Muscle layer of duodenum (tissue), 2 donors: ENCODE measurements around the gene PXMP4.

Experiments used
- H3K27ac ChIP-seq: one replicate; pipeline ENCODE4 v1.7.0; 2013; ENCODE audit warnings: mild to moderate bottlenecking, low read length
- H3K27me3 ChIP-seq: one replicate; pipeline ENCODE4 v1.7.0; 2013; ENCODE audit warnings: low read depth, mild to moderate bottlenecking, control low read depth, low read length
- H3K36me3 ChIP-seq, 2 donors: one replicate each; pipeline ENCODE4 v1.7.0; 2013; ENCODE audit warnings: low read length in 2 of 2, control low read depth in 1 of 2, mild to moderate bottlenecking in 1 of 2; ENCODE audit not compliant: insufficient read depth in 2 of 2, control insufficient read depth in 1 of 2
- H3K4me1 ChIP-seq, 2 donors: one replicate each; pipeline ENCODE4 v1.7.0; 2013; ENCODE audit warnings: low read length in 2 of 2, mild to moderate bottlenecking in 2 of 2, control low read depth in 1 of 2, moderate library complexity in 1 of 2; ENCODE audit not compliant: insufficient read depth in 2 of 2, control insufficient read depth in 1 of 2
- H3K4me3 ChIP-seq, 2 donors: one replicate each; pipeline ENCODE4 v1.7.0; 2013; ENCODE audit warnings: low read length in 2 of 2, low read depth in 1 of 2, mild to moderate bottlenecking in 1 of 2
- H3K9me3 ChIP-seq, 2 donors: one replicate each; pipeline ENCODE4 v1.7.0; 2013; ENCODE audit warnings: low read length in 2 of 2, control low read depth in 1 of 2, mild to moderate bottlenecking in 1 of 2; ENCODE audit not compliant: control insufficient read depth in 1 of 2
- donor health status: healthy.

Gene PXMP4

DNA sequence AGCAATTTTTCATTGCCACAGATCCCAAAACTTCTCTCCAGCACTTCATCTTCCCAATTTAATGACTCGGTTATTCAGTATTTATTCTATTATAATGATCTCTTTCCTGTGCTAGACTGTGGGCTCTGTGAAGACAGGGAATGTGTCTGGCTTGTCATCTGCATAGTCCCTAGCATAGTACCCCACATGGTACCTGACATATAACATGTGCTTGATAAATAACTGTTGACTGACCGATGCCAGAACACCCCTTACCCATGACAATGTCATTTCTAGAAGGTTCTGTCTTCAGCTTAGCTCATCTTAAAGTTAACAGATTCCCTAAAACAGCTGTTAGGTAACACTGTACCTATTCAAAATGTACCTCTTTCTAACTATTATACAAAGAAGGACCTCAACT lies 3.6 kb downstream of the PXMP4 start:
- H3K27ac ChIP-seq, result no peak overlapping the region
- no peaks in the 10 kb centered on the region for H3K9me3 ChIP-seq
- peaks cover 16 to 32% of the 10 kb centered on the region in 2 donors for H3K36me3 ChIP-seq
- H3K27me3 ChIP-seq, result no peaks in the 10 kb centered on the region
- H3K4me3 ChIP-seq, result no peak overlapping the region
- H3K4me1 ChIP-seq, result peaks cover 7 to 8% of the 10 kb centered on the region in 2 donors

DNA sequence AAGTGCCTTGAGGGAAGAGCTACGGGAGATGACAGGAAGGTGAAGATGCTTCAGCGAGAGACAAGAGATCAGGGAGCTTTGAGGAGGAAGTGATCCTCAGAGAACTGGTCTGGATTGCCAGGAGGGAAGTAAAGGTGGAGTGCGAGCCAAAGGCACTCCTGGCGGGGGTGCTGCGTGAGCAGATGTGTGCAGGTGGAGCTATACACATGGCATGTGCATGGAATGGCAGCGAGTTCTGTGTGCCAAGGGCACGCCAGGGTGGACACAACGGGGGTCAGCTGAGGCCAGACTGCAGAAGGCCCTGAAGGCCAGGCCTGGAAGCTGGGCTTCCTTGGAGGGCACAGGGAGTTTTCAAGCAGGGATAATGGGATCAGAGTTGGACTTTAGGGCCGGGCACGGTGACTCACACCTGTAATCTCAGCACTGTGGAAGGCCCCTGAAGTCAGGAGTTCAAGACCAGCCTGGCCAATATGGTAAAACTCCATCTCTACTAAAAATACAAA lies 6.2 kb downstream of the PXMP4 start:
- H3K4me3 ChIP-seq, result no peak overlapping the region
- peaks cover 27 to 44% of the 10 kb centered on the region in 2 donors for H3K36me3 ChIP-seq
- no peak overlapping the region for H3K27ac ChIP-seq
- no peaks in the 10 kb centered on the region for H3K9me3 ChIP-seq
- no peaks in the 10 kb centered on the region for H3K27me3 ChIP-seq
- H3K4me1 ChIP-seq, result no peaks in the 10 kb centered on the region

DNA sequence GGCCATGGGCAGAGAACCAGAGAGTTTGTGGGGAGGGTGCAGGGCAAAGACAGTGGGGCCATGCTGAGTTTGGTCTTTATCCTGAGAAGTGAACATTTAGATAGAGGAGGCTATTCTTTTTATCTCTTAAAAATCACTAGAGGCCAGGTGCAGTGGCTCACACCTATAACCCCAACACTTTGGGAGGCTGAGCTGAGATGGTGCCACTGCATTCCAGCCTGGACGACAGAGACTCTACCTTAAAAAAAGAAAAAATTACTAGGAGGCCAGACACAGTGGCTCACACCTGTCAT lies 8.7 kb downstream of the PXMP4 start:
- Histone ChIP-seq H3K27me3 (no peaks in the 10 kb centered on the region), H3K27ac (no peak overlapping the region), H3K36me3 (peaks cover 36 to 55% of the 10 kb centered on the region in 2 donors), H3K4me1 (no peaks in the 10 kb centered on the region), H3K4me3 (no peak overlapping the region), H3K9me3 (no peaks in the 10 kb centered on the region)

DNA sequence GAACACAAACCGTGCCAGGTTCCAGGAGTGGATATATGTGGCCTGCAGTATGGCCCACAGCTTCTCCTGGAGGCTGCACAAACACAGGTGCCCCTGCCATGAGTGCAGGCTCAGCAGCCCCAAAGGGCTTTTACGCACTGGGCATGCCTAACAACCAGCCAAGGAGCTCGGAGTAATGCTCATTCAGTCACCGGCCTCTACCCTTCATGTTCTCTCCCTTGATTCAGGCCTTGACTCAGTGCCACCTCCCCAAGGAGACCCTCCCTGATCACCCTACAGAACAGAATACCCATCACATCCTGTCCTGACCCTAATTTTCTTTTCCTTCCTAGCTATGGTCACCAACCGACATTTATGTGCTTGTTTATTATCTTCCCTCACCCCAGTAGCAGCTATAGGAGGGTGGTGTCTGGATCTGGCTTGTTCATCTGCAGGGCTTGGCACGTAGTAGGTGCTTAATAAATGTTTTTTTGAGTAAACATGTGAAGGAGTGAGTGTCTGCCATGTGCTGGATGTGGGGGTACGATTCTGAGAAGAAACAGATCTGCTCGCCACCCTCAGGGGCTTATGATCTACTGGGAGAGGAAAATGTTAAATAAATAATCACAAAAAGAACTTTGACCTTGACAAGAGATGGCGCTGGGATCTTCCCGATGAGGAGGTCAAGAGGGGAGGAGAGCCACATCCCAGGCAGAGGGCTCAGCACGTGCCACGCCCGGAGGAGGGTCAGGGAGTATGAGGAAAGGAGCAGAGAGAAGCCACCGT lies 9.2 kb downstream of the PXMP4 start:
- H3K9me3 ChIP-seq, result no peaks in the 10 kb centered on the region
- no peaks in the 10 kb centered on the region for H3K27me3 ChIP-seq
- H3K4me1 ChIP-seq, result no peaks in the 10 kb centered on the region
- no peak overlapping the region for H3K27ac ChIP-seq
- no peak overlapping the region for H3K4me3 ChIP-seq
- H3K36me3 ChIP-seq, result peaks cover 36 to 57% of the 10 kb centered on the region in 2 donors

DNA sequence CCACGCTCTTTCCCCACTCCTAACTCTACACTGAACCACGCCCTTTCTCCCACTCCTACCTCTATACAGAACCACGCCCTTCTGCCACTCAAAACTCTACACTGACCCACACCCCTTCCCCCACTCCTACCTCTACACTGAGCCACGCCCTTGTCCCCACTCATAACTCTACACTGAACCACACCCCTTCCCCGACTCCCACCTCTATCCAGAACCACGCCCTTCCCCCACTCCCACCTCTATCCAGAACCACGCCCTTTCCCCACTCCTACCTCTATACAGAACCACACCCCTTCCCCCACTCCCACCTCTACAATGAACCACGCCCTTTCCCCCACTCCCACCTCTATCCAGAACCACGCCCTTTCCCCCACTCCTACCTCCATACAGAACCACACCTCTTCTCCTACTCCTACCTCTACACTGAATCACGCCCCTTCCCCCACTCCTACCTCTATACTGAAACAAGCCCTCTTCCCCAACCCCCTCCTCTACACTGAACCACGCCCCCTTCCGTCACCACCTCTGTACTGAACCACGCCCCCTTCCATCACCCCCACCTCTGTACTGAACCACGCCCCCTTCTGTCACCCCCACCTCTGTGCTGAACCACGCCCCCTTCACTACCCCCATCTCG lies 10.1 kb downstream of the PXMP4 start:
- Histone ChIP-seq H3K27me3 (no peaks in the 10 kb centered on the region), H3K36me3 (peaks cover 36 to 57% of the 10 kb centered on the region in 2 donors), H3K9me3 (no peaks in the 10 kb centered on the region), H3K4me3 (no peak overlapping the region), H3K4me1 (no peaks in the 10 kb centered on the region), H3K27ac (no peak overlapping the region)

DNA sequence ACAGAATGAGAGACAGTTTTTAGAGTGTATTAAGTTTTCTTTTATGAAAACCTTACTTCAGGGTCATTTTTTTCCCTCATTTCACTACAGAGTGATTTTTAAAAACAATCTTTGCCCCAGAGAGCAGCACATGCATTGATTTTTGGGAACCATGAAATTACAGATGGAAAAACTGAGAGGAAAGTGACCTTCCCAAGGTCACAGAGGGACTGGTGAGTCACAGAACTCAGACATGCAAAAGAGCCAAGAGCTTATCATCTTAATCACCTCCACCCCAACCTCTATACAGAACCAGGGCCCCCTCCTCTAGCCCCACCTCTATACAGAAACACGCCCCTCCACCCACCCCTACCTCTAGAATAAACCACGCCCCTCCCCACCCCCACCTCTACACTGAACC lies 10.7 kb downstream of the PXMP4 start:
- Histone ChIP-seq H3K4me1 (no peaks in the 10 kb centered on the region), H3K27ac (no peak overlapping the region), H3K36me3 (peaks cover 33 to 53% of the 10 kb centered on the region in 2 donors), H3K9me3 (no peaks in the 10 kb centered on the region), H3K4me3 (no peak overlapping the region), H3K27me3 (no peaks in the 10 kb centered on the region)

DNA sequence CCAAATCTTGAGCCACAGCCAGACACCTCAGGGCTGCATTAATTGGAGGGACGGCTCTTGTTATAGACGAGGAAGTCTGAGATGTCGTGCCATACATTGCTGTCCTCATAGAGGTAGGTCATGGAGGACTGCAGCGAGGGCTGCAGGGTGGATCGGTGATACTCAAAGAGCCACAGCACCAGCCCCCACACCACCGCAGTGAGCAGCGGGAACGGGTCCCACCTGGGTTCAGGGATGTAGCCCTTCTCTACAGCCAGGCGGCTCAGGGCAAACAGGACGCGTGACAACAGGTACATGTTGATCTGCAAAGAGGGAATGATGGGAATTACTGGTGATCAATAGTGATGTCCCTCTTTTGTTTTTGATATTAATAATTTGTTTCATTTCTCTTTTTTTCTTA lies 12.4 kb downstream of the PXMP4 start:
- Histone ChIP-seq H3K27me3 (no peaks in the 10 kb centered on the region), H3K9me3 (no peaks in the 10 kb centered on the region), H3K4me3 (no peak overlapping the region), H3K27ac (no peak overlapping the region), H3K36me3 (peaks cover 26 to 36% of the 10 kb centered on the region in 2 donors), H3K4me1 (peaks cover 0 to 5% of the 10 kb centered on the region in 2 donors)

DNA sequence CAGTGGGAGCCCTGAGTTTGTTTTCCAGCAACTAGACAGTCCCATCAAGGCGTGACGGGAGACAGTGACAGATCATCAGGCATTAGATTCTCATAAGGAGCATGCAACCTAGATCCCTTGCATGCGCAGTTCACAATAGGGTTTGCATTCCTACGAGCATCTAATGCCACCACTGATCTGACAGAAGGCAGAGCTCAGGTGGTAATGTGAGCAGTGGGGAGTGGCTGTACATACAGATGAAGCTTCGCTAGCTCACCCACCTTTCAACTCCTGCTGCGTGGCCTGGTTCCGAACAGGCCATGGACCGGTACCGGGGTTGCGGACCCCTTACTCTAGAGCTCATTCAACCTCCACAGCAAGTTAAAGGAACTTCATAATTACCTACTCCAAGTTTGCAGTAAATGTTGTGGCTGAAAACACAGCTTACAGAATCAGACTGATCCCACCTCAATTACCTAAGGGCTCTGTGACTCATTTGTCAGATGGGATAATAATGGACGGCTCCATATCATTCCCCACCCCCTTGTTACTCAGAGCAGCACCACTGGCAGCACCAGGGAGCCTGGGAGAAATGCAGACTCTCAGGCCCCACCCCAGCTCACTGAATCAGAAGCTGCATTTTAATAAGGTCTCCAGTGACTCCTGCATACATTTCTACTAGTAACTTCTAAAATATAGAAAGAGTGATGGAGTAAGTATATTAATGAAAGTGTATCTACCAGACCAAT lies 15.7 kb downstream of the PXMP4 start:
- no peak overlapping the region for H3K4me3 ChIP-seq
- peaks cover 9 to 14% of the 10 kb centered on the region in 2 donors for H3K36me3 ChIP-seq
- H3K4me1 ChIP-seq, result peaks cover 0 to 5% of the 10 kb centered on the region in 2 donors
- no peak overlapping the region for H3K27ac ChIP-seq
- no peaks in the 10 kb centered on the region for H3K27me3 ChIP-seq
- H3K9me3 ChIP-seq, result no peaks in the 10 kb centered on the region

DNA sequence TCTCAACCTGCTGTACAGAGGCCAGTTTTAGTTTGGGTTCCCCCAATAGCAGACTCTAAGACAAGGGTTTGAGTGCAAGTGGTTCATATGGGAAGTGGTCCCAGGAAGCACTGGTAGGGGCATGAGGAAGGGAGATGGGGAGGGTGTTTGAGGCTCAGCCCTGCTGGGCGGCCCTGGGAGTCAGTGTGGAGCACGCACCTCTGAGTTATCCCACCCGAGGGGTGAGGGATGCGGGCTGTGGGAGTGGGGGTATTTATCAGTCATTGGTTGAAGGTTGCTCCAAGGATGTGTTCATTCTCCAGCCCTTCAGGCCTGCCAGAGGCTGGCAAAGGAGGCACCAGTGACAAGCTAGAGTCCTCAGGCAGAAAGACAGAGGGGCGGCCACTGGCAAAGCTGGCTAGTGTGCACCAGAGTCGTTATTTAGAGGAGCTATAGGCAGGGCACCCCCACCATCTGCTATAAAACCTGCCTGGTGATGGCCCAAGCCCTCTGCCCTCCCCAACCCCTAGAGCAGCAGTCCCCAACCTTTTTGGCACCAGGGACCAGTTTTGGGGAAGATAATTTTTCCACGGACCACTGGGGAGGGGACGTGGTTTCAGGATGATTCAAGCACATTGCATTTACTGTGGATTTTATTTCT lies 16.5 kb downstream of the PXMP4 start:
- Histone ChIP-seq H3K27me3 (no peaks in the 10 kb centered on the region), H3K4me1 (peaks cover 0 to 5% of the 10 kb centered on the region in 2 donors), H3K9me3 (no peaks in the 10 kb centered on the region), H3K36me3 (peaks cover 9 to 14% of the 10 kb centered on the region in 2 donors), H3K4me3 (no peak overlapping the region), H3K27ac (no peak overlapping the region)

DNA sequence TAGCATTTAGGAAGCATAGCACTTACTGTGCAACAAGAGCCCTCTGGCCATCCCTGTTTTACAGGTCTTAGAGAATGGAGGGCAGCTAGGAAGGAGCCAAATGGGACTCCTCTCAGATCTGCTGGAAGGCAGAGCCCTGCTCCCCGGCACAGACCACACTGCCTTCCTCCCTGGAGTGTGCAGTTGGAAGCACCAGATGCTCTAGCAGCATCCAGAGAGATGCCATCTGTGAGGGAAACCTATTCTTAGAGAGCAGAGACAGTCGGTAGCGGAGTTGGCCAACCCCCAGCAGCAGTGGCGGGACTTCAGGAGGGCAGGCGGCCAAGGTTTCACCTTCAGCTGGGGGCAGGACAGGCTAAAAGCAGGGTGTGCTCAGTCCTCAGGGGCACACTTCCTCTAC lies 17.2 kb downstream of the PXMP4 start:
- Histone ChIP-seq H3K9me3 (no peaks in the 10 kb centered on the region), H3K36me3 (peaks cover 9 to 14% of the 10 kb centered on the region in 2 donors), H3K27ac (no peak overlapping the region), H3K27me3 (no peaks in the 10 kb centered on the region), H3K4me3 (no peak overlapping the region), H3K4me1 (peaks cover 0 to 5% of the 10 kb centered on the region in 2 donors)
